HG02884 (cell line): ENCODE data around the gene FTSJ3.
"Not testable (repeated sequence)": the region's sequence is repeated elsewhere in the genome, so short reads cannot be mapped to it uniquely, and the experiment has no call there.

Source experiments
- ATAC-seq: cut with Tn5 transposase; IDR thresholded peaks from one replicate; pipeline ENCODE4 v1.9.1; 2021; ENCODE audit warnings: mild to moderate bottlenecking, moderate library complexity; ENCODE audit not compliant: unreplicated experiment

FTSJ3 gene

DNA sequence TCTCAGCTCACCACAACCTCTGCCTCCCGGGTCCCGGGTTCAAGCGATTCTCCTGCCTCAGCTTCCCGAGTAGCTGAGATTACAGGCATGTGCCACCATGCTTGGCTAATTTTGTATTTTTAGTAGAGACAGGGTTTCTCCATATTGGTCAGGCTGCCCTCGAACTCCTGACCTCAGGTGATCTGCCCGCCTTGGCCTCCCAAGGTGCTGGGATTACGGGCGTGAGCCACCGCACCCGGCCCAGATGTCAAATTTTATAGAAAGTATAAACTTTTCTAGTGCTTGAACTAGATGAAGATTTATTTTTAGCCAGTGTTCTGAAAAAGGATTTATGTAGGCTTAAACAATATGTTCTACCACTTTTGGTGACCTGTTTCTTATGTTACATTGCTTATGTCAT, 31.1 kb downstream of the FTSJ3 start:
- ATAC-seq: not testable (repeated sequence)

DNA sequence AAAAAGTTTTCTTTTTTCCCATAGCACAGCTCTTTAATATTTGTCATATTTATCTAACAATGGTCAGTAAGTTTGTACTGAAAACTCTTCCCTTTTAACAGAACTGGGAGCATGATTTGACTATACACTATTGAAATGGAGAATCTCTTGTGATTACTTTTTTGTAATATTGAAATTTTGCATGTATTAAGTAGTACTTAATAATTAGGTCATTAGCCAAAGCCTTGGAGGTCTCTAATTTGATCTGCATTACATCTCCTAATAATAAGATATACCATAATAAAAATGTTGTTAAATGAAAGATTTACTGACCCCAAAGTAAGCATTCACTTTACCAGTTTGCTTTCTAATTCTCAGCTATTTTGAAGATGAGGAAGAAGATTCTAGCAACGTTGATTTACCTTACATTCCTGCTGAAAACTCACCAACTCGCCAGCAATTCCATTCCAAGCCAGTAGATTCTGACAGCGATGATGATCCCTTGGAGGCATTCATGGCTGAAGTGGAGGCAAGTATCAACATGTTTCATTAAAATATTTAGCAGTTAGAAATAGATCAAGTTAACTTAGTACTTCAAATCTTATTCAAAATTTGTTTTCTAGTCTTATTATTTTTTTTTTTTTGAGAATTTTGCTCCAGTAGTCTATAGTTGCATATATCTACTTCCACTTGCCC, 35.3 kb downstream of the FTSJ3 start:
- ATAC-seq: no peak

DNA sequence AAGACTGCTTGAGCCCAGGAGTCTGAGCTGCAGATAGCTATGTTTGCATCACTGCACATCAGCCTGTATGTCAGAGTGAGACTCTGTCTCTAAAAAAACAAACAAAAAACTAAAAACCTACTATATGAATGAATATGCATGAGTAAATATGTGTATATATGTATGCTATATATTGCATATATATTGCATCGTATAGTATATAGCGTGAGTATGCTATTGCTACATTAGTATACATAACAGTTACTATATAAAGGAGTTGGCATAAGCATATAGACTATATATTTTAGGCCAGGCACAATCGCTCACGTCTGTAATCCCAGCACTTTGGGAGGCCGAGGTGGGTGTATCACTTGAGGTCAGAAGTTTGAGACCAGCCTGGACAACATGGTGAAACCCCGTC, 37.4 kb downstream of the FTSJ3 start:
- no peak for ATAC-seq

DNA sequence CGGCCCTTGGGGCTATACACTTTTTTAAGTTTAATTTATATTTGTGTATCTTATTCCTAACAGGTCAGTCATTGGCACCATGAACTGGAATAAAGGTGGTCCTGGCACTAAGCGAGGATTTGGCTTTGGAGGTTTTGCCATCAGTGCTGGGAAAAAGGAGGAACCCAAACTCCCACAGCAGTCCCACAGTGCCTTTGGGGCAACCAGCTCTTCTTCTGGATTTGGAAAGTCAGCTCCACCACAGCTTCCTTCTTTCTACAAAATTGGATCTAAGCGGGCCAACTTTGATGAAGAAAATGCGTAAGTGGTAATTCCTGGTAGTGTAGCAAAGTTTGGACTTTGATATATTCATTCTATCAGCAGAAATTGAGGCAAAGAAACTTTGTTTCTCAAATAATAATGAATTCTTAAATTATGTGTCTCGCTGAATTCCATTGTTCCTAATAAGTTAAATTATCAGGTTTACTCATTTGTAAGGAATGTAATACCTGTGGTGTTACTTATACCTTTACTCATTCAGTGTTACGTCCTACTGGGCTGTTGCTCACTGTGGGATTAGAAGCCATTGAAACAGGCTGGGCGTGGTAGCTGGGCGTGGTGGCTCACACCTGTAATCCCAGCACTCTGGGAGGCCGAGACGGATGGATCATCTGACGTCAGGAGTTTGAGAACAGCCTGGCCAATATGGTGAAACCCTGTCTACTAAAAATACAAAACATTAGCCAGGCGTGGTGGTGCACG, 40.3 kb downstream of the FTSJ3 start:
- ATAC-seq: no peak

DNA sequence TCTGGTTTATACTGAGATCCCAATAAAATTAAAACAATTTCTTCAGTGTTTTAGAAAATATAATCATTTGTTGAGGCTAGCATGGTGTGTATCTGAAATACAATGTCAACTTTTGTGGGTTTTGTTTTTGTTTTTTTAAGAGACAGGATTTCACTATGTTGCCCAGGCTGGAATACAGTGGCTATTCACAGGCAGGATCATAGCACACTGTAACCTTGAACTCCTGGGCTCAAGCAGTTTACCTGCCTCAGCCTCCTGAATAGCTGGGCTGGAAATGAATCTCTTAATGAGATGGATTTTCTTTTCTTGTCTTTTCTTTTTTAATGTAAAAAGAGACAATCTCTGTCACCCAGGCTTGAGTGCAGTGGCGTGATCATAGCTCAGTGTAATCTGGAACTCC, 41.3 kb downstream of the FTSJ3 start:
- no peak for ATAC-seq

DNA sequence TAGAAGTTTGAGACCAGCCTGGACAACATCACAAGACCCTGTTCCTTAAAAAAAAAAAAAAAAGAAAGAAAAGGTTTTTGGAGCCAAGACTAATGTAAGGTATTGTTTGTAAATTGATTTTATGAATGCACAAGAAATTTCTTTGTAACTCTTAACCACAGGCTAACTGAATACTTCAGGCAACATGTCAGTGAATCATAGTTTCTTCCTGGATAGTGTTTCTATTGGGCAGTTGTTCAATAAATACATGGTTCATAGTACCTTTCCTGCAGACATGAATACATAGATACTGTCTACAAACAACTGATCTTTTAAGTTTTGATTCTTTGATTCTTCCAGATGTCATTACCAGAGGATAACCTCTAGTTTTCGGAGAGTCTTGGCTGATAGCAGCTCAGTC, 41.9 kb downstream of the FTSJ3 start:
- ATAC-seq: no peak

DNA sequence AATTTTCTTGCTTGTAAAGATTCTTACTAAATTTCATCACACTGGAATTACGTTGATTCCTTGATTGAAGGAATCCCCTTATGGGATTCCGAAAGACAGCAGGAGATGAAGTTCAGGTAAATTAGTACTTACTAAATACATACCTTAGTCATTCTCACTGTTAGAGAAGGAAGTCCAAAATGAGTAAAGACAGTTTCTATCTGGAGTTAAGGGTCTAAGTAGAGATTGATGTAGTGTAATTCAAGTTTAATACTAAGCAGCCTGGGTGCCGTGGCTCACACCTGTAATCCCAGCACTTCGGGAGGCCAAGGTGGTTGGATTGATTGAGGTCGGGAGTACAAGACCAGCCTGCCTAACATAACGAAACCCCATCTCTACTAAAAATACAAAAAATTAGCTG, 43.9 kb downstream of the FTSJ3 start:
- no peak for ATAC-seq

DNA sequence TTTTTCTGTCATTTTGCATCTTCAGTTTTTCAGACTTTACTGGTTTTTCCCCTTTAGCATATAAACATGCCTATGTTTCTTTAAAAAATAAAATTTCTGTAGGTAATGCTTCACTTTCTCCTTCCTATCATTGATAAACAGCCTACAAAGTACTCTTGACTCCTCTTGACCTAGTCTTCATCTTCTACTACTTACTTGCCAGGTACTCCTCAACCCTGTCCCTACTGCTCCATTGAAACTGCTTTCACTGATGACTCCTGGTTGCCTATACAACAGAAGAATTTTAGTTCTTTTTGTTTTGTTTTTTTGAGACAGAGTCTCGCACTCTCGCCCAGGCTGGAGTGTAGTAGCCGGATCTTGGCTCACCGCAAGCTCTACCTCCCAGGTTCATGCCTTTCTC, 46.5 kb downstream of the FTSJ3 start:
- no peak for ATAC-seq

DNA sequence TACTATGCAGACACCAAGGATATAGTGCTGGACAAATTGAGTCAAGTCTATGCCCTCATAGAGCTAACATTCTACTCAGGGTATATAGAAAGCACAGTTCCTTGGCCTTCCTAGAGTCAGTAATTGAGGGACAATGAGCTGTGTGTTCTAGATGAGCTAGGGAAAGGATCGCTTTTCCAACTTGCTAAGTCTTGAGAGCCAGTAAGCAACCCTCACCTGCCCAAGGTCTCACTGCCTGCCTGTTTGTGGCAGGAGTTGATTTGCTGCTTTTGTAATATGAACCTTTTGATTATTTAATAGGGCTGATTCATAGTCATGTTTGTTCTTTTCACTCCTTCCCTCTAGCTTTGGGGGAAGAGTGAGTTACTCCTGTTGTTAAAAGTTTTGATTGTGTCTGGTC, 47.0 kb downstream of the FTSJ3 start:
- no peak for ATAC-seq

DNA sequence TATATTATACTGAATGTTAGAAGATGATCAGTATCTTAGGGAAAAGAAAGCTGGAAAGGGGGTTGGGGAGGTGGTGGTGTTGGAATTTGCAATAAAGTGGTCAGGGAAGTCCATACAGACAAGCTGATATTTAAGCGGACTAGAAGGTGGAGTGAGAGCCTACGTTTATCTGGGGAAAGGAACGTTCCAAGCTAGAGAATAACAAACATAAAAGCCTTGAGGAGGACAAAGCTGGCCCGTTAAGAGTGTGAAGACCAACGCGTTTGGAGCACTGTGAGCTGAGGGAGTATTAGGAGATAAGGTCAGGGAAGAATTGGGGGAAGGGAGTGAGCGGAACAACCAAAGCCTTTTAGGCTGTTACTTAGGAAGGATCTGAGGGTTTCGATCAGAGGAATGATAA, 52.0 kb downstream of the FTSJ3 start:
- ATAC-seq: no peak

DNA sequence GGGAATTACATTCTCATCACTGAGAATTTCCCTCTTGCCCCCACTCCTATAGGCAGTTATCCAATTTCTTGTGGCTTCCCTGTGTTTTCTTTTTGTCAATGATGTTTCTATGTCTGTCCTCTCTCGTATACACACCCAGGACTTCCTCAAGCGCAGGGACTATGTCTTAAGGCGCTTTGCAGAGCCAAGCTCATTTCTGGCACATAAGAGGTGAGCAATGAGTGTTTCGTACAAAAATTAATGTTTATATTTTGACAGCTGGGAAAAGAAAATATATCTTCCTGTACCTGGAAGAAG, 52.5 kb downstream of the FTSJ3 start:
- ATAC-seq: no peak

DNA sequence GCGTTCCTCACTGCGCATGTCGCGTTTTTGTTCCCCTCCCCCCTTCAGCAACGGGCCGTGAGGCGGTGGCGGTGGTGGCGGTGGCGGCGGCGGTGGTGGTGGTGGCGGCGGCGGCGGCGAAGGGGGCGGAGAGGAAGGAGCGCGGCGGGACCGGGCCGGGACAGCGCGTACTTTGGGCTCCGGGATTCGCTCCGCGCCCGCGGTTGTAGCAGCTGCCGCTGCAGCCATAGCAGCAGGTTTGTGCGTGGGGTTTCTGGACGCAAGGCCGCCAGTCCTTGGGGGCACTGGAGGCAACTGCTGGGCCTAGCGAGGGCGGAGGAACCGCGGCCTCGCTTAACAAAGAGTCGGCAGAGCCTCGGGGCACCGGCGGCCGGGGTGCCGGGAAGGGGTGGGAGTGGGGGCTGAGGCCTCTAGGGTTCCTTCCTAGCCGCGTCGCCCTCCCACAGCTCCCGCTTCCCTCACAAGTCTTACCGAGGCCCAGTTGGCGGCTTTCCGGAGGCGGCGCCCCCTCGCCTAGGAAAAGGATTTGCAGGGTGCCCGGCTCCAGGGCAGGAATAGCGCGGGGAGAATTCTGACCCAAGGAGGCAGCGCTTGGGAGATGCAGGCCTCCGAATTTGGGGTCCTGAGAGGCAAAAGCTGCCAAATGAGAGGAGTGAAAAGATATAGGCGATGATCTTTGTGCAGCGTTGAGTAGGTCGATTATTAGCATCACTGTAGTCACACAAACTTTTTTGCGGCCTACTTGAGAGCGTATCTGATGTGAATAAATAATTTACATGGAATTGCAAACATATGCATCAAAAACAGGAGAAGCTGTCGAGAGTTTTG, 53.1 kb downstream of the FTSJ3 start, which contains the start of gene DDX42:
Gene DDX42, plus strand, starts transcription at position 30 of the 828 bp plus-strand sequence. CDS start 12,880 bp downstream, outside the sequence.
- peak; percentile 2 for ATAC-seq

DNA sequence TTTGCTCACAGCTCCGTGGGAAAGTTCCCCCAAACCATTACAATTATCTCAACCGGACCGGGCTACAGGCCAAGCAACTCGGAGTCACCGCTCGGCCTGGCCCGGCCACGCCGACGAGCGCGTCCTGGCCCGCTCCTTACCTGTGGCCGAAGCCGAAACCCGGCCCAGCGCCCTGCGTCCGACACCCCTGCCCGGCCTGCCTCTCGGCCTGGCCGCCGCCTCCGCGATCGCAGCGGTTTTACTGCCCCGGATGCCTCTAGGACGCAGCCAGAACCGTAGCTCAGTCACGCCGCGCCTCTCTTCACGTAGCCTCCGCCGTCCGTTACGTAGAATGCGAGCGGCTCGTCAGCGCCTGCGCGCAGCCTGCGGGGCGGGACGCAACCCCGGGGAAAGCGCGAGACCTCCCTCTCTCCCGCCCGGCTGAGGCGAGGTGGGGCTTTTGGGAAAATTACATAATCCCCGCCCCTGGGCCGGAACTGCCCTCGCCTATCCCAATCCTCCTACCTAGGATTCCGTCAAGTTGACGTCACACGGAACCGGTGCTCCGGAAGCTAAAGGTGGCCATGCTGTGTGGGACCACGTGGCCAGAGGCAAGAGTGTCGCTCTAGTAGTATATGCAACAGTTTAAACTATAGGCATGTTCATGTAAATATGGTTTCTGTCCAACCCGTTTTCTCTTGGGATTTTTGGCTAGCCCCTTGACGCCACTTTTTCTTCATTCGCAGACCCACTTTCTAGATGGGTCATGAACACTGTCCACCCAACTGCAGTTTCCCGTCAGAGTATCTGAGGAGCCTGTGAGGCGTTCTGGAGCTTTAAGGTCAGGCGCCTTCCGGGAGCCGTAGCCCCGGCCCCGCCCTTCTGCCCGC, 54.0 kb downstream of the FTSJ3 start, which contains the start of gene CCDC47:
Gene CCDC47, minus strand, starts transcription at position 326 of the 869 bp plus-strand sequence. CDS start 7,422 bp downstream, outside the sequence.
- ATAC-seq: peak; percentile 85

DNA sequence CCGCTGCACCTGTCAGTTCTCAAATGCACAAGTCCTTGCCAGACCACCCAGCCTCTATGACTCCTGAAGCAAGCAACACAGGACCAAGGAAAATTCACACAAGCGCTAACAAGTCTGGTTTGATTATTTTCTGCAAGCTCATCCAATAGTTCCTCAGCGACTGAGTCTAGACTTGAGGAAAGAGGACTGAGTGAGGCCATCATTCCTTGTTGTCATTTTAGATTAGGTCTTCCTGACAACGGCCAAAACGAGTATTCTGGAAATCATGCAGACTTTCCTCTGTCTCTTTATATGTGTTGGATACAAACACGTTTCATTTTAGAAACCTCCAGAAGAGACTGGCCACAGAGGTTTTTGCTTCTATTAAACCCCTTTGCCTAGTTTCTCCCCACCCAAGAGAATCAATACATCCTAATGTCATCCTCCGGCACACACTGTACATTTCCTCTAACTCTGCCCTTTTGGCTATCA, 54.6 kb downstream of the FTSJ3 start:
- no peak for ATAC-seq
